NCI-H1105 (cell line): Measurements from ENCODE around the gene ARHGAP9.
"Not testable (repeated sequence)": the region's sequence is repeated elsewhere in the genome, so short reads cannot be mapped to it uniquely, and the experiment has no call there.

ENCODE experiments used
- DNase-seq: peaks from one replicate; lab custom pipeline; 2025; lab: John Stamatoyannopoulos, UW

ARHGAP9 gene

GRCh38 chr12:57434517-57435223 lies 45.0 kb downstream of the ARHGAP9 start, which contains the start of gene INHBC:
Gene INHBC, plus strand, starts transcription at chr12:57434784. Its CDS starts 103 bp downstream, at chr12:57434887.
- DNase-seq, result no peak

GRCh38 chr12:57433370-57433769 lies 46.3 kb downstream of the ARHGAP9 start:
- DNase-seq, result no peak

DNA sequence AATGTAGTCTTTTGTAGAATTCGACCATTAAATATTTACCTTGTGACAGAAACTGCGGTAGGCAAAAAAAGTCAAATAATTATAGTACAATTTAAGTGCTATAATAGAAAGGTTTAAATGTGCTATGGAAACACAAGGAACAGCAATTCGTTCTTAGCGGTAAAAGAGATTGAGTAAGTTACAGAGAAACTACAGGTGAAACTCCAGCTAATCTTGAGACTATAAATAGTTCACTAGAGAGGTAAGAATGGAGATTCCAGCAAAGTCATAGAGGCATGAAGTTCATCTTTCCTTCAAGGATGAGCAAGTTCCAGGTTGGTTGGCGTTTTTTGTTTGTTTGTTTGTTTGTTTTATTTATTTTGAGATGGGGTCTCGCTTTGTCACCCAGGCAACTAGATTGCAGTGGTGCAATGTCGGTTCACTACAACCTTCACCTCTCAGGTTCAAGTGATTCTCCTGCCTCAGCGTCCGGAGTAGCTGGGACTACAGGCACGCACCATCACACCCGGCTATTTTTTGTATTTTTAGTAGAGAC lies 47.9 kb downstream of the ARHGAP9 start:
- no peak for DNase-seq

GRCh38 chr12:57430931-57431566 lies 48.6 kb downstream of the ARHGAP9 start, which contains the start of gene R3HDM2:
Gene R3HDM2, minus strand, starts transcription at chr12:57431043. Its CDS starts 120,615 bp downstream, at chr12:57310428.
- DNase-seq, result peak; percentile 83

- DNase-seq, result no peak
Measured at GRCh38 chr12:57430112-57430930, 49.3 kb downstream of the ARHGAP9 start.

DNA sequence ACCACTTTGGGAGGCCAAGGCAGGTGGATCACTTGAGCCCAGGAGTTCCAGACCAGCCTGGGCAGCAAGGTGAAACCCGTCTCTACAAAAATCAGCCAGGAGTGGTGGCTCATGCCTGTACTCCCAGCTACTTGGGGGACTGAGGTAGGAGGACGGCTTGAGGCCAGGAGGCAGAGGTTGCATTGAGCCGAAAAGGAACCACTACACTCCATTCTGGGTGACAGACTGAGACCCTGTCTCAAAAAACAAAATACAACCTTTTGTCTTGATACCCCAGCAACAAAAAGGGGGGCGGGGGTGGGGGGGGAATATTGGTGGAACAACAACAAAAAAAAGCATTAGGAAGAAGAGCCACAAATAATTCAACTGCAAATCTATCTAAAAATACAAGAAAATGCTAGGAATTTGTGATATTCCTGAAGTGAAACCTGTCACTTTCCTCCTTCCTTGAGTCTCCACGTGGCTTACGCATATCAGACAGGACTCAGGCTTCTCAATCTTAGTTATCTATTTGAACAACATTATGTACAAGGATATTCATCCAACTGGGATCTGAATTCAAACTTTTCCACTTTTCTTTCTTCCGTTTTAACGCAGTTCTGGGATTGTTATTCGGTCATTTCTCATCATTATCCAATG lies 50.1 kb downstream of the ARHGAP9 start:
- DNase-seq, result no peak

GRCh38 chr12:57428965-57429364 lies 50.7 kb downstream of the ARHGAP9 start:
- no peak for DNase-seq

DNA sequence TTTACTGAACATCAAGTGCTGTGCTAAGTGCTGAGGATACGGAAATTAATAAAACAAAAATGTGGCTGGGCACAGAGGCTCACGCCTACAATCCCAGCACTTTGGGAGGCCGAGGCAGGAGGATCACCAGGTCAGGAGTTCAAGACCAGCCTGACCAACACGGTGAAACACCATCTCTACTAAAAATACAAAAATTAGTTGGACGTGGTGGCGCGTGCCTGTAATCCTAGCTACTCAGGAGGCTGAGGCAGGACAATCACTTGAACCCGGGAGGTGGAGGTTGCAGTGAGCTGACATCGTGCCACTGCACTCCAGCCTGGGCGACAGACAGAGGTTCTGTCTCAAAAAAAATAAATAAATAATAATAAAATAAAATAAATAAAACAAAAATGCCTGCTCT lies 52.7 kb downstream of the ARHGAP9 start:
- not testable (repeated sequence) for DNase-seq
